HCT116 (cell line): ENCODE results near the gene TBCD. TPM values are rescaled to one million over a fixed set of nuclear protein-coding genes. Genes with fewer than 3 reads are reported as not detected.

ENCODE experiments used
- ATAC-seq: fragments of 200-7000 bp; cut with Tn5 transposase; 2 replicates; pipeline ENCODE4 v1.9.1; 2020; ENCODE audit warnings: mild to moderate bottlenecking, moderate library complexity
- BruUV-seq: library from RNA; stranded (reverse); fragments of 400-500 nt; replicated peaks from 2 replicates; lab custom pipeline; 2021; lab: Mats Ljungman, UMichigan
- CTCF ChIA-PET: fragments of 300-600 bp; sonication (Branson Sonifier 250); formaldehyde crosslinking; loops from one replicate; lab custom pipeline; 2021; ENCODE audit warnings: antibody characterized with exemption; lab: Charles Lee
- POLR2A ChIA-PET: fragments of 300-600, 350-600 bp; sonication (Branson Sonifier 250); formaldehyde crosslinking; loops from one replicate; lab custom pipeline; 2021; ENCODE audit warnings: antibody characterized with exemption; lab: Charles Lee
- RAD21 ChIA-PET, 2 experiments: fragments of 300-600 bp; sonication (Branson Sonifier 250); formaldehyde crosslinking; loops; one replicate each; lab custom pipeline; 2023; ENCODE audit warnings: low total read pairs in 2 of 2; ENCODE audit not compliant: uncharacterized antibody in 2 of 2, unreplicated experiment in 2 of 2, low non-redundant PET in 1 of 2; lab: Charles Lee
- DNase-seq: peaks from one replicate; pipeline ENCODE4 v3.0.0-alpha.2; 2010; ENCODE audit warnings: low read depth, low spot score
- H2AFZ ChIP-seq: fragments of 200-600 bp; shearing (Covaris generic), sonication (generic); 2 replicates; pipeline ENCODE4 v1.6.1; 2017; ENCODE audit warnings: low read depth, mixed run types, mixed read lengths, antibody characterized with exemption, low read length; ENCODE audit not compliant: poor library complexity, severe bottlenecking
- H3K27ac ChIP-seq: 2 replicates; pipeline ENCODE4 v1.5.1; 2012; ENCODE audit warnings: low read depth, low read length
- H3K27me3 ChIP-seq: fragments of 200-600 bp; sonication (generic); 2 replicates; pipeline ENCODE4 v1.6.1; 2016; ENCODE audit warnings: mixed run types, low read length, mixed read lengths; ENCODE audit not compliant: insufficient read depth
- H3K36me3 ChIP-seq, 2 experiments: fragments of 200-500 bp in 1 of 2; fragments of 200-600 bp in 1 of 2; sonication (Bioruptor generic) in 1 of 2; sonication (generic) in 1 of 2; 2 replicates each; pipeline versions ENCODE4 v1.5.1 to v1.6.1; 2014 to 2016; ENCODE audit warnings: low read length in 2 of 2, inconsistent platforms in 1 of 2, mixed read lengths in 1 of 2, mixed run types in 1 of 2; ENCODE audit not compliant: insufficient read depth in 2 of 2, control insufficient read depth in 1 of 2
- H3K4me1 ChIP-seq, 2 experiments: fragments of 200-600 bp in 1 of 2; sonication (generic) in 1 of 2; 2 replicates each; pipeline versions ENCODE4 v1.5.1 to v1.6.1; 2012 to 2017; ENCODE audit warnings: low read length in 2 of 2, inconsistent platforms in 1 of 2, mild to moderate bottlenecking in 1 of 2, mixed read lengths in 1 of 2, mixed run types in 1 of 2, moderate library complexity in 1 of 2; ENCODE audit not compliant: insufficient read depth in 2 of 2, control insufficient read depth in 1 of 2
- H3K4me2 ChIP-seq: fragments of 200-600 bp; sonication (generic); 2 replicates; pipeline ENCODE4 v1.6.1; 2017; ENCODE audit warnings: mixed run types, low read length, mixed read lengths
- H3K4me3 ChIP-seq, 2 experiments: fragments of 200-600 bp in 1 of 2; sonication (generic) in 1 of 2; replicated peaks in 1 of 2; 2 replicates each; pipeline ENCODE4 v1.5.1; 2011 to 2016; ENCODE audit warnings: low read length in 2 of 2, control low read depth in 1 of 2, low read depth in 1 of 2, mild to moderate bottlenecking in 1 of 2, mixed read lengths in 1 of 2, mixed run types in 1 of 2
- H3K79me2 ChIP-seq: fragments of 200-600 bp; sonication (generic); 2 replicates; pipeline ENCODE4 v1.6.1; 2017; ENCODE audit warnings: mild to moderate bottlenecking, mixed run types, low read length, moderate library complexity, mixed read lengths; ENCODE audit not compliant: insufficient read depth
- H3K9ac ChIP-seq: fragments of 200-600 bp; sonication (generic); 2 replicates; pipeline ENCODE4 v1.6.1; 2016; ENCODE audit warnings: low read length, mixed read lengths
- H3K9me2 ChIP-seq: fragments of 200-600 bp; sonication (generic), shearing (Covaris generic); 2 replicates; pipeline ENCODE4 v1.6.1; 2017; ENCODE audit warnings: mixed run types, mild to moderate bottlenecking, moderate library complexity; ENCODE audit not compliant: insufficient read depth
- H3K9me3 ChIP-seq, 2 experiments: fragments of 200-500 bp in 1 of 2; fragments of 200-600 bp in 1 of 2; sonication (Bioruptor generic) in 1 of 2; sonication (generic) in 1 of 2; 2 replicates each; pipeline ENCODE4 v1.6.1; 2014 to 2017; ENCODE audit warnings: low read length in 2 of 2, mixed read lengths in 2 of 2, inconsistent platforms in 1 of 2, low read depth in 1 of 2, mild to moderate bottlenecking in 1 of 2, mixed run types in 1 of 2, moderate library complexity in 1 of 2; ENCODE audit not compliant: control insufficient read depth in 1 of 2, insufficient read depth in 1 of 2
- H4K20me1 ChIP-seq: fragments of 200-600 bp; sonication (generic), shearing (Covaris generic); 2 replicates; pipeline ENCODE4 v1.6.1; 2017; ENCODE audit warnings: mixed run types, mild to moderate bottlenecking, moderate library complexity; ENCODE audit not compliant: insufficient read depth
- CBX3 ChIP-seq: IDR thresholded peaks from 2 replicates; pipeline ENCODE4 v1.6.1; 2012; ENCODE audit warnings: low read depth
- EGR1 ChIP-seq: IDR thresholded peaks from 2 replicates; pipeline ENCODE4 v1.6.1; 2012; ENCODE audit warnings: low read depth
- EZH2phosphoT487 ChIP-seq: fragments of 200-600 bp; IDR thresholded peaks from 2 replicates; pipeline ENCODE4 v1.6.1; 2018; ENCODE audit warnings: antibody characterized with exemption, borderline replicate concordance
- FOSL1 ChIP-seq: IDR thresholded peaks from 2 replicates; pipeline ENCODE4 v1.6.1; 2012; ENCODE audit warnings: low read depth
- JUND ChIP-seq: IDR thresholded peaks from 2 replicates; pipeline ENCODE4 v1.6.1; 2012
- RAD21 ChIP-seq: IDR thresholded peaks from 2 replicates; pipeline ENCODE4 v1.6.1; 2012; ENCODE audit warnings: low read depth, mild to moderate bottlenecking
- SIN3A ChIP-seq: IDR thresholded peaks from 2 replicates; pipeline ENCODE4 v1.6.1; 2012; ENCODE audit warnings: low read depth
- SP1 ChIP-seq: IDR thresholded peaks from 2 replicates; pipeline ENCODE4 v1.6.1; 2012; ENCODE audit warnings: low read depth
- ZFX ChIP-seq: fragments of 450-650 bp; IDR thresholded peaks from 2 replicates; pipeline ENCODE4 v1.6.1; 2017
- ZNF274 ChIP-seq: fragments of 200-500 bp; sonication (Bioruptor generic); IDR thresholded peaks from 2 replicates; pipeline ENCODE4 v1.6.1; 2014; ENCODE audit warnings: mild to moderate bottlenecking, low read depth, low read length, inconsistent platforms
- intact Hi-C: fragments of 100-400 bp; cut with micrococcal nuclease; formaldehyde crosslinking; loops from 2 replicates; pipeline ENCODE4 v1.10.0; 2022
- total RNA-seq: library from RNA; stranded (reverse); gene quantifications from one replicate; pipeline ENCODE4 v1.2.1, GENCODE V29; 2021; ENCODE audit not compliant: unreplicated experiment
- TF ChIP-seq, protein P1 (sequence below): IDR thresholded peaks from 2 replicates; pipeline ENCODE4 v1.6.1; 2012
- TF ChIP-seq, protein P2 (sequence below): IDR thresholded peaks from 2 replicates; pipeline ENCODE4 v1.6.1; 2012
- TF ChIP-seq, protein P3 (sequence below): IDR thresholded peaks from 2 replicates; pipeline ENCODE4 v1.6.1; 2012; ENCODE audit warnings: low read depth

TBCD gene
- total RNA-seq, 1 experiment from 2014 or later = 152 TPM

DNA sequence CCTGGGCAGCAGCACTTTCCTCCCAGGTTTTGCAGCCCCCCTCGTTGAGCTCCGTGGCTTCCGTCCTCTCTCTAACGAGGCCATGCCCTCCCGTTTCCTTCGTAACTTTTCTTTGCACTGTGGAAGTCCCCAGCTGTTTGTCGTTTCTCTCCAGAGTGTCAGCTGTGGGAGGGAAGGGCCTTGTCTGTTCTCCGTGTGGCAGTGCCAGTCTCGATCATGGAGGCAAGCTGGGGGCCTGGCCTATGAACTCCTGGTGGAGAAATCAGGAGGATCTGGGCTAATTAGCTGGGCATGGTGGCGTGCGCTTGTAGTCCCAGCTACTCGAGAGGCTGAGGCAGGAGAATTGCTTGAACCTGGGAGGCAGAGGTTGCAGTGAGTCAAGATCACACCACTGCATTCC lies 28.3 kb downstream of the TBCD start:
- H3K27me3 ChIP-seq = no peaks in the 10 kb centered on the region
- H4K20me1 ChIP-seq = no peaks in the 10 kb centered on the region
- no peak overlapping the region for H3K4me2 ChIP-seq
- ATAC-seq = no peak
- BruUV-seq = no TSS peak
- ChIA-PET POLR2A (no interaction called here), CTCF (interaction anchor here (1.1 to 2.6 kb wide), 2 partner anchors 132 to 137 kb away, joined by 3 to 26 read pairs; no protein-coding TSS in a partner anchor), RAD21 (no interaction called here)
- intact Hi-C loops = no loop called here
- no peak for DNase-seq
- H3K4me3 ChIP-seq = no peak overlapping the region
- H3K9me3 ChIP-seq = no peaks in the 10 kb centered on the region
- TF ChIP-seq, protein P1, sequence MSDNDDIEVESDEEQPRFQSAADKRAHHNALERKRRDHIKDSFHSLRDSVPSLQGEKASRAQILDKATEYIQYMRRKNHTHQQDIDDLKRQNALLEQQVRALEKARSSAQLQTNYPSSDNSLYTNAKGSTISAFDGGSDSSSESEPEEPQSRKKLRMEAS = no peak
- TF ChIP-seq RAD21 = no peak
- no peak for TF ChIP-seq SP1
- TF ChIP-seq EZH2phosphoT487 = no peak
- no peak for TF ChIP-seq FOSL1
- no peak for TF ChIP-seq CBX3
- TF ChIP-seq JUND = no peak
- no peak for TF ChIP-seq ZFX
- TF ChIP-seq EGR1 = no peak
- TF ChIP-seq SIN3A = no peak
- no peak for TF ChIP-seq ZNF274
- TF ChIP-seq, protein P2, sequence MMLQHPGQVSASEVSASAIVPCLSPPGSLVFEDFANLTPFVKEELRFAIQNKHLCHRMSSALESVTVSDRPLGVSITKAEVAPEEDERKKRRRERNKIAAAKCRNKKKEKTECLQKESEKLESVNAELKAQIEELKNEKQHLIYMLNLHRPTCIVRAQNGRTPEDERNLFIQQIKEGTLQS = no peak
- TF ChIP-seq, protein P3, sequence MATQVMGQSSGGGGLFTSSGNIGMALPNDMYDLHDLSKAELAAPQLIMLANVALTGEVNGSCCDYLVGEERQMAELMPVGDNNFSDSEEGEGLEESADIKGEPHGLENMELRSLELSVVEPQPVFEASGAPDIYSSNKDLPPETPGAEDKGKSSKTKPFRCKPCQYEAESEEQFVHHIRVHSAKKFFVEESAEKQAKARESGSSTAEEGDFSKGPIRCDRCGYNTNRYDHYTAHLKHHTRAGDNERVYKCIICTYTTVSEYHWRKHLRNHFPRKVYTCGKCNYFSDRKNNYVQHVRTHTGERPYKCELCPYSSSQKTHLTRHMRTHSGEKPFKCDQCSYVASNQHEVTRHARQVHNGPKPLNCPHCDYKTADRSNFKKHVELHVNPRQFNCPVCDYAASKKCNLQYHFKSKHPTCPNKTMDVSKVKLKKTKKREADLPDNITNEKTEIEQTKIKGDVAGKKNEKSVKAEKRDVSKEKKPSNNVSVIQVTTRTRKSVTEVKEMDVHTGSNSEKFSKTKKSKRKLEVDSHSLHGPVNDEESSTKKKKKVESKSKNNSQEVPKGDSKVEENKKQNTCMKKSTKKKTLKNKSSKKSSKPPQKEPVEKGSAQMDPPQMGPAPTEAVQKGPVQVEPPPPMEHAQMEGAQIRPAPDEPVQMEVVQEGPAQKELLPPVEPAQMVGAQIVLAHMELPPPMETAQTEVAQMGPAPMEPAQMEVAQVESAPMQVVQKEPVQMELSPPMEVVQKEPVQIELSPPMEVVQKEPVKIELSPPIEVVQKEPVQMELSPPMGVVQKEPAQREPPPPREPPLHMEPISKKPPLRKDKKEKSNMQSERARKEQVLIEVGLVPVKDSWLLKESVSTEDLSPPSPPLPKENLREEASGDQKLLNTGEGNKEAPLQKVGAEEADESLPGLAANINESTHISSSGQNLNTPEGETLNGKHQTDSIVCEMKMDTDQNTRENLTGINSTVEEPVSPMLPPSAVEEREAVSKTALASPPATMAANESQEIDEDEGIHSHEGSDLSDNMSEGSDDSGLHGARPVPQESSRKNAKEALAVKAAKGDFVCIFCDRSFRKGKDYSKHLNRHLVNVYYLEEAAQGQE = no peak
- H3K9ac ChIP-seq = no peak overlapping the region
- no peak overlapping the region for H2AFZ ChIP-seq
- no peaks in the 10 kb centered on the region for H3K9me2 ChIP-seq
- H3K79me2 ChIP-seq = peaks cover 23% of the 10 kb centered on the region
- peaks cover 14 to 19% of the 10 kb centered on the region in 2 experiments; a peak in 3 of 4 replicates for H3K36me3 ChIP-seq
- H3K4me1 ChIP-seq = no peaks in the 10 kb centered on the region
- no peak overlapping the region for H3K27ac ChIP-seq
